Mucosa of descending colon (tissue), 3 donors: Measurements from ENCODE around the gene RIPOR3. TPM values are rescaled to one million over a fixed set of nuclear protein-coding genes. Genes with fewer than 3 reads are reported as not detected.
"Not testable (repeated sequence)": the region's sequence is repeated elsewhere in the genome, so short reads cannot be mapped to it uniquely, and the experiment has no call there.

Experiments
- ATAC-seq: fragments of 200-7000 bp; cut with Tn5 transposase; one replicate; pipeline ENCODE4 v1.9.1; 2020; ENCODE audit warnings: mild to moderate bottlenecking, moderate library complexity
- DNase-seq, 3 donors: peaks; one replicate each; pipeline ENCODE4 v3.0.0-alpha.2; 2020
- H3K36me3 ChIP-seq: fragments of 200-600 bp; one replicate; pipeline ENCODE4 v1.8.0; 2021; ENCODE audit warnings: low read depth, mild to moderate bottlenecking
- H3K4me1 ChIP-seq: fragments of 200-600 bp; one replicate; pipeline ENCODE4 v1.8.0; 2021; ENCODE audit warnings: low read depth, mild to moderate bottlenecking
- H3K4me3 ChIP-seq: fragments of 200-600 bp; one replicate; pipeline ENCODE4 v1.8.0; 2021; ENCODE audit warnings: mild to moderate bottlenecking
- H3K9me3 ChIP-seq: fragments of 200-600 bp; one replicate; pipeline ENCODE4 v1.8.0; 2021; ENCODE audit warnings: mild to moderate bottlenecking
- intact Hi-C, 2 donors: fragments of 100-400 bp; cut with DNase I in 1 of 2; cut with micrococcal nuclease in 1 of 2; formaldehyde crosslinking; loops; one replicate each; pipeline versions ENCODE4 v1.11.0 to v1.11.1; 2022; cut with DNase I, micrococcal nuclease
- total RNA-seq, 3 donors: library from RNA; stranded (reverse); fragmentation: NEBNext Ultra II Directional in 2 of 3; extraction: Animal tissue kit (Norgen Biotek cat#: 25700) in 2 of 3; gene quantifications; one replicate each; pipeline versions ENCODE4 v1.2.1 to v1.2.4, GENCODE V29; 2021 to 2023
- TF ChIP-seq, protein P1 (sequence below): fragments of 200-600 bp; IDR thresholded peaks from one replicate; pipeline ENCODE4 v1.8.0; 2022; ENCODE audit warnings: antibody characterized with exemption, mild to moderate bottlenecking
- donor health status: DM: no; HTN: no; CAD: no; lungs with moderate emphysema.
- donor health status: DM: no; HTN: no; CAD: no.
- donor health status: DM: no; HTN: yes; CAD: no.

Gene RIPOR3
- total RNA-seq, 3 donors from 2014 or later = 2.2 to 13.4 (median 5.8) TPM

DNA sequence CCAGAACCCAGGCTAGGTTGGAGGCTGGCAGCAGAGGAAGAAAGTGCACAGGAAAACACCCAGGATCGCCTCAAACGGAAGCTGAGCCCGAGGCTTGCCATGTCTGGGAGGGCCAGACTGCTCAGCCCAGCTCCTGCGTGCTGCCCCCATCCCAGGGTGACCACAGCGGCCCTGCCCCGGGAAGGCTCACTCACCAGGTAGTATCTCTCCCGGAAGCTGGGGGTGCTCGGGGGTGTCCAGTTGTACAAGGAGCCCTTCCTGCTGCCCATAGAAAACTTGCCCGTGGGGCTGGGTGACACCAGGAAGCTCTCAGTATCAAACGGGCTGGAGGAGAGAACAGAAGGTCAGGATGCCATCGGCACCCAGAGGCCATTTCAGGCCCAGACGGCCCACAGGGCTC, 86.9 kb downstream of the RIPOR3 start:
- TF ChIP-seq, protein P1, sequence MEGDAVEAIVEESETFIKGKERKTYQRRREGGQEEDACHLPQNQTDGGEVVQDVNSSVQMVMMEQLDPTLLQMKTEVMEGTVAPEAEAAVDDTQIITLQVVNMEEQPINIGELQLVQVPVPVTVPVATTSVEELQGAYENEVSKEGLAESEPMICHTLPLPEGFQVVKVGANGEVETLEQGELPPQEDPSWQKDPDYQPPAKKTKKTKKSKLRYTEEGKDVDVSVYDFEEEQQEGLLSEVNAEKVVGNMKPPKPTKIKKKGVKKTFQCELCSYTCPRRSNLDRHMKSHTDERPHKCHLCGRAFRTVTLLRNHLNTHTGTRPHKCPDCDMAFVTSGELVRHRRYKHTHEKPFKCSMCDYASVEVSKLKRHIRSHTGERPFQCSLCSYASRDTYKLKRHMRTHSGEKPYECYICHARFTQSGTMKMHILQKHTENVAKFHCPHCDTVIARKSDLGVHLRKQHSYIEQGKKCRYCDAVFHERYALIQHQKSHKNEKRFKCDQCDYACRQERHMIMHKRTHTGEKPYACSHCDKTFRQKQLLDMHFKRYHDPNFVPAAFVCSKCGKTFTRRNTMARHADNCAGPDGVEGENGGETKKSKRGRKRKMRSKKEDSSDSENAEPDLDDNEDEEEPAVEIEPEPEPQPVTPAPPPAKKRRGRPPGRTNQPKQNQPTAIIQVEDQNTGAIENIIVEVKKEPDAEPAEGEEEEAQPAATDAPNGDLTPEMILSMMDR = no peak
- ATAC-seq (no peak), DNase-seq (no peak)
- intact Hi-C loops = no loop called here
- Histone ChIP-seq H3K4me1 (no peaks in the 10 kb centered on the region), H3K4me3 (no peak overlapping the region), H3K9me3 (no peaks in the 10 kb centered on the region), H3K36me3 (no peaks in the 10 kb centered on the region)

DNA sequence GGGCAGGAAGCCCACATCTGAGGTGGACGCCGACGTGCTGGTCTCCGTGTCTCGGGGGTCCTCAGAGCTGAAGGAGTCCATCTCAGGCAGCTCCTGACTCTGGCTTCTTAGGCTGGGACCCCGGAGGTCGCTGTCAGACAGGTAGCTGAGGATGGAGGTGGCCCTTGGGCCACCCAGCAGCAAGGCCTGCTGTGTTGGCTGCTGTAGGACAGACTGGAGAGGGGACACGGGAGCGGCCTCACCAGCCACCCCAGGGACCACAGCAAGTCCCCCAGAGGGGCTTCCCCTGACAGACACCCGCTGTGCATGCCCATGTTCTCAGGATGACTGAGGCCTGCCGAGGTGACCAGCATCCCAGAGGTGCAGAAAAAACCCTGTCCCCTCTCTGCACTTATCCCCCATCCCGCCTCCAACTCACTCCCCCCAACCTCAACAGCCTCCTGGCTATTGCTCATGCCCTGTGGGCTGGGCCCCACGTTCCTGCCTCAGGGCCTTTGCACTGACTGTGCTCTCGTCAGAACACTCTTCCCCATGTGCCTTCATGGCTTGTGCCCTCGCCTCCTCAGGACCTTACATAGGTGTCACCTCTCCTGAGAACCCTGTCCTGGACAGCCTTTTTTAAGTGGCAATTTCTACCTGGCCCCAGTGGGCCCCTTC, 88.8 kb downstream of the RIPOR3 start:
- intact Hi-C loops = no loop called here
- DNase-seq (no peak), ATAC-seq (no peak)
- Histone ChIP-seq H3K9me3 (no peaks in the 10 kb centered on the region), H3K36me3 (no peaks in the 10 kb centered on the region), H3K4me1 (no peaks in the 10 kb centered on the region), H3K4me3 (no peak overlapping the region)
- TF ChIP-seq, protein P1 = no peak

DNA sequence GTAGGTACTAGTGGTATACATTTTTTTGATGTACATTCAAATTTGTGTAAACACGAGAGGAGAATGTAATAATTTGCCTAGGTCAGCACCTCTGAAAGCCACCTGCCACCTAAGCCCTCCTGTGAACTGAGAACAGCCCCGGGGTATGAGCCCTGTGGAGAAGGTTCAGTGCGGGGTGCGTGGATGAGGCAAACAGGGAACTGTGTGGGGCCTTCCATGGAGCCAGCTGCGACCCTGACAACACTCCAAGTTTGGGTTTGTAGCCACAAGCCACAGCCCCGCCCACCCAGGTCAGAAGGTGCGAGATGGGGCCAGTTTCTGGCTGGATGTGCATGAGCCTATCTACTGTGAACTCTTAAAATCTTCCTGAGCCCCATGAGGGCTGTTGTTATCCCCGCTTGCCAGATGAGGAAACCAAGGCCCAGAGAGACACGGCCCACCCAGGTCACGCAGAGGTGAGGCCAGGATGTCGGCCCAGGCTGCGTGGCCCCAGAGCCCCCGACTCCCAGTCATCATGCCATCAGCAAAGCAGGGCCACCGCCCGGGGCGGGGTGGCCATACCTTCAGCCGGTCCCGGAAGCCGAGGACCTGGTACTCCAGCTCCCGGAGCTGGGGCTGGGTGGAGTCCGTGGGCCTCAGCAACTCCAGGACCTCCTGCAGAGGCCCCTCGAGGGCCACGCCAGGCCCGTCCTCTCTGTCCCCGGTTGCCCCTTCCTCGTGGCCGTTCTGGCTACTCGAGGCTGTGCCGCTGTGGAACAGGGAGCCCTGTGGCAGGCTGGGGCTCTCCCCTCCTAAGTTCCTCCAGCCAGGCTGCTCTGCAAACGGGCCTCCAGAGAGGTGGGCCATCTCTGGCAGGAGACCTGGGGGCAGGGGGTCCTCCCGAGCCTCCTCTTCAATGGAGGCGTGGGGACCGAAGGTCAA, 89.6 kb downstream of the RIPOR3 start:
- H3K4me3 ChIP-seq = no peak overlapping the region
- no peaks in the 10 kb centered on the region for H3K9me3 ChIP-seq
- H3K36me3 ChIP-seq = no peaks in the 10 kb centered on the region
- DNase-seq (no peak), ATAC-seq (peak; percentile 56)
- intact Hi-C loops = no loop called here
- H3K4me1 ChIP-seq = no peaks in the 10 kb centered on the region
- TF ChIP-seq, protein P1 = no peak

DNA sequence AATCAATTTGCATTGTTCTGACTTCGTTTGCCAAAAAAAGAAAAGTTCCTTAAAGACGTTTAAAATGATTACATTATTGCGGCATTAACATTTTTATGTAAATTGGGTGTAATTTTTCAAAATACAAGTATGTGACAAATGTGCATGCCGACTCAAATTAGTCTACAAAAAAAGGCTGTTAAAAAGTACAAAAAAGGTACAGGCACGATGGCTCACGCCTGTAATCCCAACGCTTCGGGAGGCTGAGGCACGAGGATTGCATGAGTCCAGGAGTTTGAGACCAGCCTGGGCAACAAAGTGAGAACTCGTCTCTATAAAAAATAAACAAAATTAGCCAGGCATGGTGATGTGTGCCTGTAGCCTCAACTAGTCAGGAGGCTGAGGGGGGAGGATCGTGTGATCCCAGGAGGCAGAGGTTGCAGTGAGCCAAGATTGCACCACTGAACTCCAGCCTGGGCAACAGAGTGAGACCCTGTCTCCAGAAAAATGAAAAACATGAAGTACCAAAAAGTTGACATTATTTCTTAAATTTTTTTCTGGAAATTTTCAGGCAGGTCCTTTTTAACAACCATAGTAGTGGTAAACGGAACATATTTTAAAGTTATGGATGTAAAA, 91.0 kb downstream of the RIPOR3 start:
- Histone ChIP-seq H3K4me3 (no peak overlapping the region), H3K36me3 (no peaks in the 10 kb centered on the region), H3K4me1 (no peaks in the 10 kb centered on the region), H3K9me3 (no peaks in the 10 kb centered on the region)
- TF ChIP-seq, protein P1 = no peak
- intact Hi-C loops = no loop called here
- ATAC-seq (no peak), DNase-seq (no peak)

DNA sequence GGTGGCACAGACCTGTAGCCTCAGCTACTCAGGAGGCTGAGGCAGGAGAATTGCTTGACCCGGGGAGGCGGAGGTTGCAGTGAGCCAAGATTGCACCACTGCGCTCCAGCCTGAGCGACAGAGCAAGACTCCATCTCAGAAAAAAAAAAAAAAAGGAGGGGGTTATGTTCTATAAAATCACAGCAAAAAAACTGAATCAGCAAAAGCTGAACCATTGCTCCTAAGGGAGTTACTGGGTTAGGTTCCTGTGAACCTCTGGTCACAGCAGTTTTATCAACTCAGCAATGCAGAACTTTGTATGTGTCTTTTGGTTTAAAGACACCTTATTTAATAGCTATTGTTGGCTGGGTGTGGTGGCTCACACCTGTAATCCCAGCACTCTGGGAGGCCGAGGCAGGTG, 92.6 kb downstream of the RIPOR3 start:
- H3K4me1 ChIP-seq, DNase-seq, intact Hi-C loops, ATAC-seq, H3K4me3 ChIP-seq, H3K9me3 ChIP-seq, H3K36me3 ChIP-seq: not testable (repeated sequence)

DNA sequence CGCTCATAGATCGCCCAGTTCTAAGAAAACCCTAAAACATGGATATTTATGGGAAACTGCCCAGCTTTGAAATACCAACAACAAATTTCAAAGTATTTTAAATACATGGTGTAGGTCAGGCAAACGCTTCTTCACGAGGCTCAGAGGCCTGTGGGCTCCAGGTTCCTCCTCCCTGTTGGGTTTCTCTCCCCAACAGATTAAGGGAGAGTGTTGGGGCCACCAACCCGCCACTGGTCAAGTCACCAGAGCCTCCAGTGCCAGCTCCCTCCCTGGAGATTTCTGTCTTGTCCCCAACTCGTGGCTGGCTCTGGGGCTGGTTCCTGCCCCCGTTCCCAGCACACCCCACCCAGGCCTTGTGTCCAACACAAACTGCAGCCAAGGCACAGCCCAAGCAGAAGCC, 93.3 kb downstream of the RIPOR3 start:
- H3K36me3 ChIP-seq = no peaks in the 10 kb centered on the region
- H3K4me1 ChIP-seq = no peaks in the 10 kb centered on the region
- H3K4me3 ChIP-seq = no peak overlapping the region
- no peak for ATAC-seq
- no peak for DNase-seq
- TF ChIP-seq, protein P1 = no peak
- no peaks in the 10 kb centered on the region for H3K9me3 ChIP-seq
- intact Hi-C loops = no loop called here
